Measurements from ENCODE around the gene LRRC49.
A peak's percentile ranks its signal among the peaks of the same experiment; 100 is the strongest.
"Not testable (repeated sequence)": the region's sequence is repeated elsewhere in the genome, so short reads cannot be mapped to it uniquely, and the experiment has no call there.

Gene LRRC49

GRCh38 chr15:70863450-70864218 lies 29.0 kb upstream of the LRRC49 start:
- no peak overlapping the region for H3K4me3 ChIP-seq (ENCODE audit: low read length)
- no peak for DNase-seq (ENCODE audit: low read depth, low spot score)

GRCh38 chr15:70866982-70867641 lies 25.5 kb upstream of the LRRC49 start:
- no peak overlapping the region for H3K4me3 ChIP-seq (ENCODE audit: low read length)
- DNase-seq (ENCODE audit: low read depth, low spot score): no peak

GRCh38 chr15:70867911-70868467 lies 24.6 kb upstream of the LRRC49 start:
- DNase-seq (ENCODE audit: low read depth, low spot score): no peak
- no peak overlapping the region for H3K4me3 ChIP-seq (ENCODE audit: low read length)

- no peak for DNase-seq (ENCODE audit: low read depth, low spot score)
- H3K4me3 ChIP-seq (ENCODE audit: low read length): no peak overlapping the region
These were observed 23.3 kb upstream of the LRRC49 start for GRCh38 chr15:70869346-70869745.

- DNase-seq (ENCODE audit: low read depth, low spot score): no peak
These were observed 22.6 kb upstream of the LRRC49 start for GRCh38 chr15:70870051-70870450.

GRCh38 chr15:70871490-70871889 lies 21.1 kb upstream of the LRRC49 start:
- H3K4me3 ChIP-seq (ENCODE audit: low read length); DNase-seq (ENCODE audit: low read depth, low spot score): not testable (repeated sequence)

More at GRCh38 chr15:70870051-70870450, 22.6 kb upstream of the LRRC49 start:
- no peak overlapping the region for H3K4me3 ChIP-seq (ENCODE audit: low read length)

GRCh38 chr15:70873232-70874054 lies 19.2 kb upstream of the LRRC49 start:
- DNase-seq (ENCODE audit: low read depth, low spot score): no peak

GRCh38 chr15:70875001-70875782 lies 17.4 kb upstream of the LRRC49 start:
- DNase-seq (ENCODE audit: low read depth, low spot score): no peak
- no peak overlapping the region for H3K4me3 ChIP-seq (ENCODE audit: low read length)

More at GRCh38 chr15:70873232-70874054, 19.2 kb upstream of the LRRC49 start:
- no peak overlapping the region for H3K4me3 ChIP-seq (ENCODE audit: low read length)

- DNase-seq (ENCODE audit: low read depth, low spot score): no peak
- H3K4me3 ChIP-seq (ENCODE audit: low read length): no peak overlapping the region
These were observed 16.6 kb upstream of the LRRC49 start for GRCh38 chr15:70876011-70876410.

GRCh38 chr15:70876683-70877082 lies 15.9 kb upstream of the LRRC49 start:
- DNase-seq (ENCODE audit: low read depth, low spot score): no peak

GRCh38 chr15:70879401-70879800 lies 13.2 kb upstream of the LRRC49 start:
- H3K4me3 ChIP-seq (ENCODE audit: low read length): no peak overlapping the region
- no peak for DNase-seq (ENCODE audit: low read depth, low spot score)

More at GRCh38 chr15:70876683-70877082, 15.9 kb upstream of the LRRC49 start:
- H3K4me3 ChIP-seq (ENCODE audit: low read length): no peak overlapping the region

- no peak for DNase-seq (ENCODE audit: low read depth, low spot score)
- no peak overlapping the region for H3K4me3 ChIP-seq (ENCODE audit: low read length)
These were observed 11.8 kb upstream of the LRRC49 start for GRCh38 chr15:70880781-70881180.

- no peak overlapping the region for H3K4me3 ChIP-seq (ENCODE audit: low read length)
- DNase-seq (ENCODE audit: low read depth, low spot score): peak; percentile 10
These were observed 10.3 kb upstream of the LRRC49 start for GRCh38 chr15:70882361-70882760.

- DNase-seq (ENCODE audit: low read depth, low spot score): no peak
- H3K4me3 ChIP-seq (ENCODE audit: low read length): no peak overlapping the region
These were observed 410 bp downstream of the LRRC49 start for GRCh38 chr15:70892912-70893560.

- no peak for DNase-seq (ENCODE audit: low read depth, low spot score)
- no peak overlapping the region for H3K4me3 ChIP-seq (ENCODE audit: low read length)
These were observed 9.5 kb downstream of the LRRC49 start for GRCh38 chr15:70902107-70902506.

- DNase-seq (ENCODE audit: low read depth, low spot score): no peak
- H3K4me3 ChIP-seq (ENCODE audit: low read length): no peak overlapping the region
These were observed 14.2 kb downstream of the LRRC49 start for GRCh38 chr15:70906842-70907241.

GRCh38 chr15:70907784-70908471 lies 15.3 kb downstream of the LRRC49 start:
- H3K4me3 ChIP-seq (ENCODE audit: low read length): no peak overlapping the region
- DNase-seq (ENCODE audit: low read depth, low spot score): no peak

GRCh38 chr15:70910958-70911357 lies 18.3 kb downstream of the LRRC49 start:
- no peak overlapping the region for H3K4me3 ChIP-seq (ENCODE audit: low read length)
- DNase-seq (ENCODE audit: low read depth, low spot score): no peak

All from Jurkat, Clone E6-1 (cell line).